ACC112 (cell line): Measurements from ENCODE around the gene MOV10L1.
"Not testable (repeated sequence)": the region's sequence is repeated elsewhere in the genome, so short reads cannot be mapped to it uniquely, and the experiment has no call there.

Experiments used
- H2AFZ ChIP-seq: fragments of 200-600 bp; sonication (generic); one replicate; pipeline ENCODE4 v1.6.0; 2017; ENCODE audit warnings: antibody characterized with exemption, low read length; ENCODE audit not compliant: unreplicated experiment
- H3K27ac ChIP-seq: fragments of 200-600 bp; sonication (generic); 2 replicates; pipeline ENCODE4 v1.5.1; 2014; ENCODE audit warnings: low read depth, mild to moderate bottlenecking, antibody characterized with exemption, low read length, moderate library complexity
- H3K27me3 ChIP-seq: fragments of 200-600 bp; sonication (generic); 2 replicates; pipeline ENCODE4 v1.6.1; 2014; ENCODE audit warnings: mild to moderate bottlenecking, antibody characterized with exemption, low read length, moderate library complexity, mixed read lengths; ENCODE audit not compliant: insufficient read depth
- H3K36me3 ChIP-seq: fragments of 200-600 bp; sonication (generic); 2 replicates; pipeline ENCODE4 v1.6.1; 2016; ENCODE audit warnings: mild to moderate bottlenecking, antibody characterized with exemption, low read length, moderate library complexity, mixed read lengths; ENCODE audit not compliant: insufficient read depth
- H3K4me1 ChIP-seq: fragments of 200-600 bp; sonication (generic); one replicate; pipeline ENCODE4 v1.6.1; 2016; ENCODE audit warnings: low read length, mixed read lengths; ENCODE audit not compliant: insufficient read depth, unreplicated experiment, control insufficient read depth
- H3K4me3 ChIP-seq: fragments of 200-600 bp; sonication (generic); 2 replicates; pipeline ENCODE4 v1.5.1; 2014; ENCODE audit warnings: mild to moderate bottlenecking, low read depth, low read length
- H3K79me2 ChIP-seq: fragments of 200-600 bp; sonication (generic); one replicate; pipeline ENCODE4 v1.6.0; 2016; ENCODE audit warnings: low read length; ENCODE audit not compliant: control insufficient read depth, unreplicated experiment, insufficient read depth

Gene MOV10L1

DNA sequence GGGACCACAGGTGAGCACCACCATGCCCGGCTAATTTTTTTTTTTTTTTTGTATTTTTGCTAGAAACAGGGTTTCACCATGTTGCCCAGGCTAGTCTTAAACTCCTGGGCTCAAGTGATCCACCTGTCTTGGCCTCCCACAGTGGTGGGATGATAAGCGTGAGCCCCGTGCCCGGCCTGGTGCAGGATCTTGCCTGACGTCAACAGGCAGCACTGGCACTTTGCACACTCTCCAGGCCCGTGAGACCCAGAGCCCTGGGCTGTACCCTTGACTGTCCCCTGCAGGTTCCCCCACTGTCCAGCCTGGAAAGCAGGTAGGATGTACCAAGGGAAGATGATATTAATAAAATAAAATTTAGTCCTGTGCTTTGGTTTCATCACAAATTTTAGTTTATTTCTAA lies 51.7 kb downstream of the MOV10L1 start:
- H3K36me3 ChIP-seq, result no peaks in the 10 kb centered on the region
- H3K4me1 ChIP-seq, result no peaks in the 10 kb centered on the region
- H3K27me3 ChIP-seq, result no peaks in the 10 kb centered on the region
- no peak overlapping the region for H2AFZ ChIP-seq
- no peak overlapping the region for H3K4me3 ChIP-seq
- H3K27ac ChIP-seq, result no peak overlapping the region
- H3K79me2 ChIP-seq, result no peaks in the 10 kb centered on the region

DNA sequence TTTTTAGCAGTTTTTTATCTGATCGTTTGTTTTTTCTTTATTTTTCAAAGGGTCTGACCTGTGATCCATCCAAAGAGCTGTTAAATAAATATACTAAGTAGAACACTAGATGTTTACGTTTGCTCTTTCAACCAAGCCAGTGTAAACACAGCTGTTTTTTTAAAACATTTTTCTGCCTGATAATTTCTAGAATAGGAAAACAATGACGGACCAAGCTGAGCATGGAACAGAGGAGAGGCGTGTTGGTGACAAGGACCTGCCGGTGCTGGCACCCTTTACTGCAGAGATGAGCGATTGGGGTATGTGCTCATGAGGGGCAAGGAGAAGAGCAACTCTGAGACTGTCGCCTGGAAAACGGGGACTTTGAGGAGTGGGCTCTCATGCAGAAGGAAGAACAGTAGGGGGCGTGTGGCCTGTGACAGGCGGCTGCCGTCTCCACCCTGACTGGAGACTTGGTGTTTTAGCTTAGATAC lies 52.1 kb downstream of the MOV10L1 start:
- Histone ChIP-seq H2AFZ (no peak overlapping the region), H3K36me3 (no peaks in the 10 kb centered on the region), H3K27ac (no peak overlapping the region), H3K4me3 (no peak overlapping the region), H3K4me1 (no peaks in the 10 kb centered on the region), H3K27me3 (no peaks in the 10 kb centered on the region), H3K79me2 (no peaks in the 10 kb centered on the region)

- Histone ChIP-seq H3K4me1 (no peaks in the 10 kb centered on the region), H3K27me3 (no peaks in the 10 kb centered on the region), H3K79me2 (no peaks in the 10 kb centered on the region), H3K4me3 (no peak overlapping the region), H3K36me3 (no peaks in the 10 kb centered on the region), H2AFZ (no peak overlapping the region), H3K27ac (no peak overlapping the region)
Observed at GRCh38 chr22:50143096-50143495, 53.3 kb downstream of the MOV10L1 start.

DNA sequence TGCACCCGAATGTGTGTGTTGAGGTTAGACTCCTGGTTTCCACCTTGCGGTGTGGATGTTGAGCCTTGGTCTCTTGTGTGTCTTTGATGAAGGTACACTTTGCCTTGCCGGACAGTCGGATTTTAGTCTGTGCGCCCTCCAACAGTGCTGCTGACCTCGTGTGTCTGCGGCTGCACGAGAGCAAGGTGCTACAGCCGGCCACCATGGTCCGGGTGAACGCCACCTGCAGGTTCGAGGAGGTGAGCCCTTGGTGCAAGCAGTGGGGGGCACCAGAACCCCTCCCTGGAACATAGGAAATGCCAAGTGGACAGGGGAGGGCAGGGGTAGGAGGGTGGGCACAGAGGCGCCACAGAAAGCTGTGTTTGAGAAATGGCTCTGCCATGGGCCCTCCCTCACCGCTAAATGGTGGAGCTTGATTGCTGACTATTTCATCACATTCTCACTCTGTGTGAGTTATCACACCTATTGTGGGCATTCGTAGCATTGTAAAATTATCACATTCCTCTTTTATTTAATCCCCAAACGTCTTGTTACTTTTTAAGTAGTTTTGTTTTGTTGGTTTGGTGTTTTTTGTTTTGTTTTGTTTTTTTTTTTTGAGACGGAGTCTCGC lies 54.3 kb downstream of the MOV10L1 start:
- no peak overlapping the region for H3K4me3 ChIP-seq
- H3K27ac ChIP-seq, result no peak overlapping the region
- no peak overlapping the region for H2AFZ ChIP-seq
- no peaks in the 10 kb centered on the region for H3K4me1 ChIP-seq
- H3K36me3 ChIP-seq, result no peaks in the 10 kb centered on the region
- H3K27me3 ChIP-seq, result no peaks in the 10 kb centered on the region
- no peaks in the 10 kb centered on the region for H3K79me2 ChIP-seq

- no peak overlapping the region for H2AFZ ChIP-seq
- no peak overlapping the region for H3K27ac ChIP-seq
- H3K79me2 ChIP-seq, result no peaks in the 10 kb centered on the region
- no peak overlapping the region for H3K4me3 ChIP-seq
- no peaks in the 10 kb centered on the region for H3K4me1 ChIP-seq
- no peaks in the 10 kb centered on the region for H3K36me3 ChIP-seq
- H3K27me3 ChIP-seq, result no peaks in the 10 kb centered on the region
Observed at GRCh38 chr22:50145721-50146438, 56.1 kb downstream of the MOV10L1 start.

DNA sequence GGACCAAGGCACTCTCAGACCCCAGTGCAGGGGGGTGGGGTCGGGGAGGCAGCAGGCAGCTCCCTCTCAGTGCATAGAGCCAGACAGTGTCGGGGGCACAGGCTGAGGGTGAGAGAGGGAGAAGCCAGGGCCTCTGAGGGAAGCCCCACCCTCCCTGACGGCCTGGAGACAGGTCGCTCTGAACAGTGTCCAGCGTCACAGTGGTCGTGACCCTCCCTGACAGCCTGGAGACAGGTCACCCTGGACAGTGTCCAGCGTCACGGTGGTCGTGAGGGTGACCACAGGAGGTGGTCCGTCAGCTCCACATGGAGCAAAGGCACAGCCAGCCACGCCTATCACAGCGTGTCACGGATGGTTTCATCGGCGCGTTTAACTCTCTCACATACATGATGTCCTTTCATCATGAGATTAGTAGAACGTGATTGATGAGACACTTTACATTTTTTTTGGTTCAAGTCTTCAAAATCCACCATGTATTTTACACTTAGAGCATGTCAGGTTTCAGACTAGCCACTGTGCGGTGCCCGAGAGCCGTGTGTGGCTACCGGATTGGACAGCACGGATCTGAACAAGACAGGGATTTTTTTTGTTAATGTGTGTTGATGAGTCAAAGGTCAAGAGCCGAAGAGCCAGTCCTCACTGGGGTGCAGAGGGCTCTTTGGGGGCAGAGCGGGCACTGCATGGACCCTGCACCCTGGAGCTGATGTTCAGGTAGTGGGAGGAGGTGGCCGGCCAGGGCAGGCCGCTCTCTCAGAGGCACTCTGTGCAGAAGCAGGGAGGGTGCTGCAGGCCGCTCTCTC lies 56.8 kb downstream of the MOV10L1 start:
- Histone ChIP-seq H3K36me3 (no peaks in the 10 kb centered on the region), H2AFZ (no peak overlapping the region), H3K27ac (no peak overlapping the region), H3K4me1 (no peaks in the 10 kb centered on the region), H3K79me2 (no peaks in the 10 kb centered on the region), H3K27me3 (no peaks in the 10 kb centered on the region), H3K4me3 (no peak overlapping the region)

DNA sequence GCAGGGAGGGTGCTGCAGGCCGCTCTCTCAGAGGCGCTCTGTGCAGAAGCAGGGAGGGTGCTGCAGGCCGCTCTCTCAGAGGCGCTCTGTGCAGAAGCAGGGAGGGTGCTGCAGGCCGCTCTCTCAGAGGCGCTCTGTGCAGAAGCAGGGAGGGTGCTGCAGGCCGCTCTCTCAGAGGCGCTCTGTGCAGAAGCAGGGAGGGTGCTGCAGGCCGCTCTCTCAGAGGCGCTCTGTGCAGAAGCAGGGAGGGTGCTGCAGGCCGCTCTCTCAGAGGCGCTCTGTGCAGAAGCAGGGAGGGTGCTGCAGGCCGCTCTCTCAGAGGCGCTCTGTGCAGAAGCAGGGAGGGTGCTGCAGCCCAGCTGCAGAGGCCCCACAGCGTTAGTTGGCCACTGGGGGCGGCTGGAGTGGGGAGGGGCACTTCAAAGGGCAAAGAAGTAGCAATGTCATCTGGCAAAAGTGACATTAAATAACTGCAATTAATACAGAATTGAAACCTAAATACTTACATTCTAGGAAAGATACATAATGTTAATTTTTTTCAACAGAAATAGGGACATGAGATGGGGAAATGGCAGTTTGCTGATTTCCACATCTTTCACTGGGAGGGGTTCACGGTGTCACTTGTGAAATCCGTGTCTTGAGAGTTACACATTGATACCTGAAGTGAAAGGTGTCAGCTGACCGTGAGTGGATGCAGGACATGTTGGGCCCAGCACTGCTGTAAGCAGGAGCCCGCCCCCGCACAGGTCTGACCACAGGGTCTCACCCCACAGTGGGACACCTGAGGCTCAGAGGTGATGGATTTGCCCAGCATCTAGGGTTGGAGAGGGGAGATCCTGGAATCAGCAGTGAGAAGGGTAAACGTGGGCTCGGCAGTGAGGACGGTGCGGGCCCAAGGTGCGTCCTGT lies 57.7 kb downstream of the MOV10L1 start:
- not testable (repeated sequence) for H3K27ac ChIP-seq, H3K4me1 ChIP-seq, H3K36me3 ChIP-seq

GRCh38 chr22:50148166-50148500 lies 58.3 kb downstream of the MOV10L1 start:
- H3K27me3 ChIP-seq, result no peaks in the 10 kb centered on the region

More for the DNA sequence above, 57.7 kb downstream of the MOV10L1 start:
- not testable (repeated sequence) for H3K4me3 ChIP-seq, H3K79me2 ChIP-seq, H2AFZ ChIP-seq, H3K27me3 ChIP-seq

GRCh38 chr22:50148991-50149721 lies 59.4 kb downstream of the MOV10L1 start:
- H3K79me2 ChIP-seq, result no peaks in the 10 kb centered on the region
- no peaks in the 10 kb centered on the region for H3K27me3 ChIP-seq
- H3K27ac ChIP-seq, result no peak overlapping the region
- no peaks in the 10 kb centered on the region for H3K4me1 ChIP-seq
- no peak overlapping the region for H2AFZ ChIP-seq
- no peak overlapping the region for H3K4me3 ChIP-seq
- no peaks in the 10 kb centered on the region for H3K36me3 ChIP-seq

More at GRCh38 chr22:50148166-50148500, 58.3 kb downstream of the MOV10L1 start:
- no peak overlapping the region for H3K4me3 ChIP-seq
- no peaks in the 10 kb centered on the region for H3K36me3 ChIP-seq
- no peaks in the 10 kb centered on the region for H3K79me2 ChIP-seq
- no peaks in the 10 kb centered on the region for H3K4me1 ChIP-seq
- H3K27ac ChIP-seq, result no peak overlapping the region
- no peak overlapping the region for H2AFZ ChIP-seq
